ENCODE results near the gene DDAH2.

DNA sequence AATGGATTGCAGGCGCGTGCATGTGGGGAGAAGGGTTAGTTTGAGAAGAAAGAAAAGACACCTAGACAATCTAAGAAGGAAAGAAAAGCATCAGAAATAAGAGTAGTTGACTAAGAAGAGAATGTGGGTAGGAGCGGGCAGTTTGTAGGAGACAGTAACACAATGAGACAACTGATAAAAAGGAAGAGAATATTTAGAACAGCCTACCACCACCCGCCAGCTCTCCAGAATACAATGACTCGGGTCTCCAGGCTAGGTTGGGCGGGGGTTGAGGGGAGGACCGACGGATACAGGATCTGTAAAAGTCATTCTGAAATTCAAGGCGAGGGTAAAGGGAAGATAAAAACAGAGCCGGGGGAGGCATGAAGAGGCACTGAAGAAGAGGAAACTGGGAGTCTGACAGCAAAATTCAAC is 26.7 kb downstream of the DDAH2 start:
- TF ChIP-seq EZH2 (IDR thresholded peaks at IDR 0.05; ENCODE audit: insufficient read depth, poor library complexity, severe bottlenecking) (no peak), EZH2phosphoT487 (IDR thresholded peaks at IDR 0.05; ENCODE audit: insufficient read depth, low read depth) (no peak)
